GM20000 (cell line): ENCODE measurements around the gene MACC1.

ENCODE experiments used
- DNase-seq: peaks from one replicate; pipeline ENCODE4 v3.0.0; 2012; ENCODE audit warnings: low spot score
- TF ChIP-seq, protein P1 (sequence below): IDR thresholded peaks from 2 replicates; pipeline ENCODE4 v1.5.1; 2012; ENCODE audit warnings: mild to moderate bottlenecking, control low read depth; ENCODE audit errors: extremely low read depth, missing control alignments

Gene MACC1

DNA sequence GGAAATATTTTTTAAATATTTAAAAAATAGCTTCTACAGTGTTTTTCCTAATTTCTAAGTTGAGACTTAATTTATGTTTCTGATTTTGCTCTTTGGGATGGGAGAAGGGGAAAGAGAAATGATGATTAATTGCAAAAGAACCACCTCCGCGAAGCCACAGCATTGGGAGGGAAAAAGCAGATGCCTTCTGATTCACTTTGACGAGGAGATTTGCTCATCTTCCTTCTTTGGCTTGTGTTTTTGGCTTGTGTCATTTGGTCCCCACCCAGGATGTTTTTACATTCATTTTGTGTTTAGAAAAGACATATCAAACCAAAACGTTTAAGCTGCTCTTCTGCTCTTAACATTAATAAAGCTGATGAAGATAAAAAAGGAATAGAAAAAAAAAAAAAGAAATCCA is 121.7 kb downstream of the MACC1 start:
- DNase-seq, result no peak
- TF ChIP-seq, protein P1, sequence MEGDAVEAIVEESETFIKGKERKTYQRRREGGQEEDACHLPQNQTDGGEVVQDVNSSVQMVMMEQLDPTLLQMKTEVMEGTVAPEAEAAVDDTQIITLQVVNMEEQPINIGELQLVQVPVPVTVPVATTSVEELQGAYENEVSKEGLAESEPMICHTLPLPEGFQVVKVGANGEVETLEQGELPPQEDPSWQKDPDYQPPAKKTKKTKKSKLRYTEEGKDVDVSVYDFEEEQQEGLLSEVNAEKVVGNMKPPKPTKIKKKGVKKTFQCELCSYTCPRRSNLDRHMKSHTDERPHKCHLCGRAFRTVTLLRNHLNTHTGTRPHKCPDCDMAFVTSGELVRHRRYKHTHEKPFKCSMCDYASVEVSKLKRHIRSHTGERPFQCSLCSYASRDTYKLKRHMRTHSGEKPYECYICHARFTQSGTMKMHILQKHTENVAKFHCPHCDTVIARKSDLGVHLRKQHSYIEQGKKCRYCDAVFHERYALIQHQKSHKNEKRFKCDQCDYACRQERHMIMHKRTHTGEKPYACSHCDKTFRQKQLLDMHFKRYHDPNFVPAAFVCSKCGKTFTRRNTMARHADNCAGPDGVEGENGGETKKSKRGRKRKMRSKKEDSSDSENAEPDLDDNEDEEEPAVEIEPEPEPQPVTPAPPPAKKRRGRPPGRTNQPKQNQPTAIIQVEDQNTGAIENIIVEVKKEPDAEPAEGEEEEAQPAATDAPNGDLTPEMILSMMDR, result no peak

DNA sequence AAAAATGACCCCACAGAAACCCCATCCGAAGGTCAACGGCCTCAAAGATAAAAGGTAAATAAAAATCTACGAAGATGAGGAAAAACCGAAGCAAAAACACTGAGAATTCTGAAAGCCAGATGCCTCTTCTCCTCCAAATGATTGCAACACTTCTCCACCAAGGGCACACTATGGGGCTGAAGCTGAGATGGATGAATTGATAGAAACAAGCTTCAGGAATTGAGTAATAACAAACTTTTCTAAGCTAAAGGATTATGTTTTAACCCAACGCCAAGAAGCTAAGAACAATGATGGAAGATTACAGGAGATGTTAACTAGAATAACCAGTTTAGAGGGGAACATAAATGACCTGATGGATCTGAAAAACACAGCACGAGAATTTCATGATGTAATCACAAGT is 127.8 kb downstream of the MACC1 start:
- TF ChIP-seq, protein P1, result no peak
- no peak for DNase-seq

DNA sequence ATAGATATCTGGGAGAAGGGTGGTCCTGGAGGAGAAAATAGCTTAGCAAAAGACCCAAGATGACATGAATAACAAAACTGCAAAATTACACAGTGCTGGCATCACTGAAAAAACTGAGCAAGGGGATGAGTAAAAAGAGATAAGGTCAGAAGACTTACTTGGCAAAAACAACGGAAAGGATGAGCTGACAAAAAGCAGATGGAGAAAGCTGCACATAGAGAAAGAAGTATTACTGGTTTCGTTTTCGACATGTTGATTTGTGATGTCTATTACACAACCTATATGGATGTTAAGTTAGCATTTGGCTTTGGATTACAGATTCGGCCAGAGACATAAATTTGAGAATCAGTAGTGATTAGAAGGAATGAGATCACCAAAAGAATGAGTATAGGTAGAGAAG is 132.1 kb downstream of the MACC1 start:
- no peak for DNase-seq
- TF ChIP-seq, protein P1, result no peak
